Measurements from ENCODE around the gene ARHGAP42. TPM values are rescaled to one million over a fixed set of nuclear protein-coding genes. Genes with fewer than 3 reads are reported as not detected.

The ARHGAP42 gene
- polyA plus RNA-seq, 4 donors: 25.2 to 34.5 (median 30.0) TPM

DNA sequence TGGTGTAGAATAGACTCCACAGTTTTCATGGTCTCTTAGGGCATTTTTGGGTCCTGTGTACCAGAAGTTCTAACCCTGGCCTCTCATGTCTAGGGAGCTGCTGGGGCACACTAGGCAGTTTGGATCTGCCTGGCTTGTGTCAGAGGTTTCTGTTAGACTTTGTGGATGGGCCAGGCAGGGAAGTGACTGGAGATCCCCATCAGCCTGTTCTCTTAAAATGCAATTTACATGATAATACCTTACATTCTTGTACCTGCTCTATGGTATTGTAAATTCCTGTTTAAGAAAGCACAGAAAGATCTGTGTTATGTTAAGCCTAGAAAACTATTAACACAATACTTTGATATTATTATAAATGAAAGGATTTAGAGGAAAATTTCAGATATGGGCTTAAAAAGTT is 104.0 kb downstream of the ARHGAP42 start:
- no peak for DNase-seq (ENCODE audit: low read depth in 4 of 4, low spot score in 3 of 4)

GRCh38 chr11:100791860-100792259 is 104.8 kb downstream of the ARHGAP42 start:
- DNase-seq (ENCODE audit: low read depth in 4 of 4, low spot score in 3 of 4): no peak

- DNase-seq (ENCODE audit: low read depth in 4 of 4, low spot score in 3 of 4): no peak
Observed at GRCh38 chr11:100793525-100793924, 106.4 kb downstream of the ARHGAP42 start.

DNA sequence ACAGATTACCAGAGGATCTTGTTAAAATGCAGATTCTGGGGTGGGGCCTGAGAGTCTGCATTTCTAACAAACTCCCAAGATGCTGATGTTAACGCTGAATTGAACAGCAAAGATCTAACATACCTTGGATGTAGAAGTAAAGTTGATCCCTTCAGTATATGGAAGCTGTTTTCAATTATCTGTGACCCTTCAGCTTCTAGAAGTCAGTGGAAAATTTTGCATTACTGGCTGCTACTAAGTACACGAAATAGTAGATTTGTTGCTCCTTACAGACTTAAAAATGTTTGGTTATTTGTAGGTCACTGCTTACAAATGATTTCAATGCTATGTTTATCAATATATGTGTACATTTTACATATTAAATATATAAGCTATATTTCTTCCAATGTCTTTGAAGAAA is 107.4 kb downstream of the ARHGAP42 start:
- no peak for DNase-seq (ENCODE audit: low read depth in 4 of 4, low spot score in 3 of 4)

DNA sequence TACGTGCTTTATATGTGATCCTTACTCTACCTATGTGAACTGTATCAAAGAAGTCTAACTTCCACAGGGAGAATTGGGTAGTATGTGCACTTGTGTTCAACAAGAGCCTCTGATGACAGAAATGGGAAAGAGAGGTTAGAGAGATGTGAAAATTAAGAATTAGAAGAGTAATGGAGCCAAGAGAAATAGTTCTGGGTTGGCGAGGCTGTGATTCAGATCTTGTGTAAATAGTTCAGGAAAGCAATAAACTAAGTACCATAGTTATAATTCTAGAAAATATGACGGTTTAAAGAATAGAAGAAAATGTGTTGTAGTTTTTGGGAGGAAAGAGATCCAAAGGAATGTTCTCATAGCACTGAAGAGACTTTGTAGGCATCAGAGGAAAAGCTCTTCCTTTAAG is 112.4 kb downstream of the ARHGAP42 start:
- no peak for DNase-seq (ENCODE audit: low read depth in 4 of 4, low spot score in 3 of 4)

GRCh38 chr11:100800202-100800601 is 113.1 kb downstream of the ARHGAP42 start:
- no peak for DNase-seq (ENCODE audit: low read depth in 4 of 4, low spot score in 3 of 4)

GRCh38 chr11:100801225-100801999 is 114.3 kb downstream of the ARHGAP42 start:
- no peak for DNase-seq (ENCODE audit: low read depth in 4 of 4, low spot score in 3 of 4)

GRCh38 chr11:100805506-100806199 is 118.6 kb downstream of the ARHGAP42 start:
- no peak for DNase-seq (ENCODE audit: low read depth in 4 of 4, low spot score in 3 of 4)

DNA sequence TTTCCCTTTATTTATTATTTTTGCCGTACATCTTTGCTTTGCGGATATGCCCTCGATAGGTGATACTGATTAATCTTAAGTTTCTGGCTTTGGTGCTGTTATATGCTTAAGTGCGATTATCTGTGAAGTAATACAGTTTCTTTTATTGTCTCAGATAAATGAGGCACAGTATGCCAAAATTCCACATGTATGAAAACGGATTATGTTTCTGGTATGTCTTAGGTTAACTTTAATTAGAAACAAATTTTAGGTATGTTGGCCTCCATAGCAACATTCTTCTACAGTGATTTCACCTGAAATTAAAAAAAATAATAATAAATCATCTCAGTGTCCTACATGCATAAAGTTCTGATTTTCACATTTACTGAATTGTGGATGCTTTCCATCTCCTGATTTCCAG is 119.2 kb downstream of the ARHGAP42 start:
- DNase-seq (ENCODE audit: low read depth in 4 of 4, low spot score in 3 of 4): no peak

- DNase-seq (ENCODE audit: low read depth in 4 of 4, low spot score in 3 of 4): no peak
Observed at GRCh38 chr11:100808904-100809491, 121.9 kb downstream of the ARHGAP42 start.

GRCh38 chr11:100810146-100810545 is 123.1 kb downstream of the ARHGAP42 start:
- no peak for DNase-seq (ENCODE audit: low read depth in 4 of 4, low spot score in 3 of 4)

GRCh38 chr11:100810666-100811065 is 123.6 kb downstream of the ARHGAP42 start:
- no peak for DNase-seq (ENCODE audit: low read depth in 4 of 4, low spot score in 3 of 4)

DNA sequence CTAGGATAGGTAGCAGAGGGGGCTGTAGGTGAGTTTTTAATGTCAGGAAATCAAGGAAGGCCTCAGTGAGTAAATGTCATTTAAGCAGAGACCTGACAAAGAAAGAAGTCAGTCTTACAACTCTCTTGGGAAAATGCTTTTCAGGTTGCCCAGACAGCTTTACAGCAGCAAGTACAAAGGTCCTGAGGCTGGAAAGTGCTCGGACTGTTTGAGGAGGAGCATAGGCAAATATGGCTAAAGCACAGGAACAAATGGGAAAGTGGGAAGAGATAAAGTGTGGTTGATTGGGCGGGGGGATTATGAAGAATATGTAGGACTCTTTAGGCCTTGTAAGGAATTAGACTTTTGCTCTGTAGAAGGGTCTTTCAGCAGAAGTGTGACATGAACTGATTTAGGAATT is 125.4 kb downstream of the ARHGAP42 start:
- DNase-seq (ENCODE audit: low read depth in 4 of 4, low spot score in 3 of 4): no peak

DNA sequence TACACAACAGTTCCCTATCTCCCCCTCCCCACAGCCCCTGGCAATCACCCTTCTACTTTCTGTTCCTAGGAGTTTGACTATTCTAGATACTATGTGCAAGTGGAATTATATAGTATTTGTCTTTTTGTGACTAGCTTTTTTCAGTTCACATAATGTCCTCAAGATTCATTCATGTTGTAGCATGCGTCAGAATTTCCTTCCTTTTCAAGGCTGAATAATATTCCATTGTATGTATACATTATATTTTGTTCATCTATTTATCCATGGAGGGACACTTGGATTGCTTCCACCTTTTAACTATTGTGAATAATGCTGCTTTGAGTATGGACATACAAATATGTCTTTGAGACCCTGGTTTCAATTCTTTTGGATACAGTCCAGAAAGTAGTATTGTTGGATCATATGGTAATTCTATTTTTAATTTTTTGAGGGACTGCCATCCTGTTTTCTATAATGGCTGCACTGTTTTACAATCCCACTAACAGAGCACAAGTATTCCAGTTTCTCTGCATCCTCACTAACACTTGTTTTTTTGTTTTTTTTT is 128.8 kb downstream of the ARHGAP42 start:
- no peak for DNase-seq (ENCODE audit: low read depth in 4 of 4, low spot score in 3 of 4)

GRCh38 chr11:100816823-100817222 is 129.7 kb downstream of the ARHGAP42 start:
- DNase-seq (ENCODE audit: low read depth in 4 of 4, low spot score in 3 of 4): no peak

GRCh38 chr11:100817620-100818019 is 130.5 kb downstream of the ARHGAP42 start:
- no peak for DNase-seq (ENCODE audit: low read depth in 4 of 4, low spot score in 3 of 4)

- no peak for DNase-seq (ENCODE audit: low read depth in 4 of 4, low spot score in 3 of 4)
Observed at GRCh38 chr11:100820621-100821020, 133.5 kb downstream of the ARHGAP42 start.

DNA sequence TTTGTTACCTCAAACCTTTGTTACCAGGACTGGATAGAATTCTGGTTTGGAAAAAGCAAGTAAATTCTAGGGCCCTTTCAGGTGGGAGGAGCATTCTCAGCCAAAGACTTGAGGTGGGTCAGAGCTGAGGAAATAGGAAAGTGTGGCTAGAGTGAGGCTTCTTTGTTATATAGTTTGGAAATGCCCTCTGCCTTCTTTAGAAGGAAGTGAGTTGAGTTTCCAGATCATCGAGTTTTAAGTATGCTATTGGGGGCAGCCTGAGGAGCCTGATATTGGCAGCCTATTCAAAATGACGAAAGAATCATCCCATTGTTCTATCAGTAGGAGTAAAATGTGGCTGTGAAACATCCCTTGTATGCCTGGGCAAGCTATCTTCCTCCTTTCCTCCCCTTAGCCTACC is 134.1 kb downstream of the ARHGAP42 start:
- no peak for DNase-seq (ENCODE audit: low read depth in 4 of 4, low spot score in 3 of 4)

DNA sequence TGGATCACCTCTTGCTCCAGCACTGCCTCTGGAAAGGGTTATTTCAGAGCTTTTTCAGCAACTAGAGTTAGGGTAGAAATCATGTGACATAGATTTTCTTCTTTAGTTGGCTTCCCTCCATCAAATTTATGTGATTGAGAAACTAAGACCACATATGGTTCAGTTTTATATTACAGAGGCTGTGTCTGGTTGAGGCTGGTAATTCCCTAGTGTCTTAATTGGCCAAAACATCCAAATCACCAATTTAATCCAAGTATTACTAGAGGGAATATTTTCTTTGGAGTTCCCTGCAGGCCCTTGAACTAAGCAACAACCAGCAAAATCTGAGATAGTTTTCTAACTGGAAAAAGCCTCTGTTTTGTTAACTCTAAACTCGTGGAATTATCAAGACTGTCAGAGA is 136.3 kb downstream of the ARHGAP42 start:
- no peak for DNase-seq (ENCODE audit: low read depth in 4 of 4, low spot score in 3 of 4)

DNA sequence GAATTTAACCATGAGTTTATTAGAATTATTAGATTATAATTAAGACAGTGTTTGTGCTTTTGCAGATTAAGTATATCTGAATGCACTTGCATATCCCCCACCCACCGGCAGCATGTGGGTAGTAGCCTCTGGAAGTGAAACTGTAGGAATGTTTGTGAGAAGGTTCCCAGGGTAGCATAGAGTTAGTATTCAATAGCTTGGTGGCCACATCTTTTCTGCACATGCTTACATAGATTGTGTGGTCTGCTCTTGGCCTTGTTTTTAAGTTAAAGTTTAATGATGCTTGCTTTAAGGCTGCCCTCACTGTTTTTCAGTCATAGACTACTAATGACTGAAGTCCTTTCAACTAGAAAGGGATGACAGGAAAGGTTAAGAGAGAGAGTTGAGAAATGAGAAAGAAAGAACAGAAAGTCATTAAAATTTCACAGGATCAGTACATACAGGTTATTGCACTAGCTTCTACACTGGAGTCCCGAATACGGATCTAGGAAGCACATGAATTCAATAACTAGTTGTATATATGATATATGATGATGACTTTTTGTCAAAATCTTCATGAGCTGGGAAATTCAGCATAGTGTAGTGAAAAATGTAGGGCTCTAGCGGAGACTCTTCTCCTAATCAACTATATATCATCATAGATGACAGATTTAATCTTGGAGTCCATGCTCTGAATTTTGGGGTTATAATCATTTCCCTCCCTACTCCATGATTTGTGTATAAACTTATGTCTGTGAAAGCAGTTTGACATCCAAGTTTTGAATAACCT is 137.1 kb downstream of the ARHGAP42 start:
- DNase-seq (ENCODE audit: low read depth in 4 of 4, low spot score in 3 of 4): no peak

DNA sequence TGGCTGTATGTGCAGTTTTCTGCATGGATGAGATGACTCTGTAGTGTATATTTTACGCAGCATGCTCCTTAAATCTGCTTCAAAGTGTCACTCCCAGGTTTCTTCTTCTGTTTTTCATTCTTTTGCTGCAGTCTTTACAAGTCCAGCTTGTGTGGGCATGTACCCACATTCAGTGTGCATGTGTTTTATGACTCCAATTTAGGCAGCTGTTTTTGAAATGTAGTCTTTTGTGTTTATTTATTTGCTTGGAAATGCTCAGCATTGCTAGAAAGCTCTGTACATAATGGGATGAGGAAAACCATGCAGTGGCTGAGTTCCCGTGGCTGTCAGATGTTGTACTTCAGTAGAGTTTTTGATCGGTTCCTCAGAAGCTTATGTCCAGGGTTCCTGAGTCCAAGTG is 138.5 kb downstream of the ARHGAP42 start:
- no peak for DNase-seq (ENCODE audit: low read depth in 4 of 4, low spot score in 3 of 4)
